GM23338 (cell line): ENCODE measurements around the gene ENDOV. TPM values are rescaled to one million over a fixed set of nuclear protein-coding genes. Genes with fewer than 3 reads are reported as not detected.

Experiments used
- ATAC-seq: fragments of 200-7000 bp; cut with Tn5 transposase; 3 replicates; pipeline ENCODE4 v1.9.1; 2020
- DNase-seq: peaks from one replicate; pipeline ENCODE4 v3.0.0-alpha.2; 2015; ENCODE audit warnings: low spot score
- H2AFZ ChIP-seq: fragments of 200-600 bp; sonication (generic); 2 replicates; pipeline ENCODE4 v1.8.0; 2016; ENCODE audit warnings: antibody characterized with exemption, mild to moderate bottlenecking, moderate library complexity
- H3F3A ChIP-seq: fragments of 200-600 bp; sonication (generic); replicated peaks from 2 replicates; pipeline ENCODE4 v1.8.0; 2017; ENCODE audit warnings: antibody characterized with exemption, mixed run types, low read depth
- H3K27ac ChIP-seq: fragments of 200-600 bp; sonication (generic); 2 replicates; pipeline ENCODE4 v1.6.1; 2016; ENCODE audit warnings: low read depth
- H3K27me3 ChIP-seq: fragments of 200-600 bp; sonication (generic); 2 replicates; pipeline ENCODE4 v1.8.0; 2016; ENCODE audit warnings: mild to moderate bottlenecking, mixed run types, moderate library complexity; ENCODE audit not compliant: insufficient read depth
- H3K36me3 ChIP-seq: fragments of 200-600 bp; sonication (generic); 2 replicates; pipeline ENCODE4 v1.8.0; 2016; ENCODE audit warnings: mild to moderate bottlenecking; ENCODE audit not compliant: insufficient read depth
- H3K4me1 ChIP-seq: fragments of 200-600 bp; sonication (generic); 2 replicates; pipeline ENCODE4 v1.8.0; 2016; ENCODE audit warnings: mild to moderate bottlenecking, moderate library complexity; ENCODE audit not compliant: insufficient read depth
- H3K4me2 ChIP-seq: fragments of 200-600 bp; sonication (generic); 2 replicates; pipeline ENCODE4 v1.7.1; 2017; ENCODE audit warnings: mixed run types
- H3K4me3 ChIP-seq: fragments of 200-600 bp; sonication (generic); 2 replicates; pipeline ENCODE4 v1.6.1; 2016; ENCODE audit warnings: mixed run types
- H3K79me2 ChIP-seq: fragments of 200-600 bp; sonication (generic); replicated peaks from 2 replicates; pipeline ENCODE4 v1.8.0; 2017; ENCODE audit warnings: mild to moderate bottlenecking; ENCODE audit not compliant: insufficient read depth
- H3K9me2 ChIP-seq: fragments of 200-600 bp; sonication (generic); 2 replicates; pipeline ENCODE4 v1.8.0; 2017; ENCODE audit not compliant: insufficient read depth
- H4K20me1 ChIP-seq: fragments of 200-600 bp; sonication (generic); replicated peaks from 2 replicates; pipeline ENCODE4 v1.8.0; 2017; ENCODE audit warnings: mild to moderate bottlenecking; ENCODE audit not compliant: insufficient read depth
- H3K27ac Mint-ChIP-seq: 2 replicates; pipeline ENCODE4 v1.8.0; 2020; ENCODE audit warnings: inconsistent platforms, mild to moderate bottlenecking, moderate library complexity, mixed read lengths
- H3K27me3 Mint-ChIP-seq: 3 replicates; pipeline ENCODE4 v1.8.0; 2022; ENCODE audit warnings: low read depth, mild to moderate bottlenecking, moderate library complexity, mixed read lengths, inconsistent platforms; ENCODE audit not compliant: insufficient read depth, poor library complexity
- H3K36me3 Mint-ChIP-seq: 3 replicates; pipeline ENCODE4 v1.8.0; 2021; ENCODE audit warnings: low read depth, mild to moderate bottlenecking, inconsistent platforms, moderate library complexity, mixed read lengths
- H3K4me1 Mint-ChIP-seq: 3 replicates; pipeline ENCODE4 v1.8.0; 2020; ENCODE audit warnings: mild to moderate bottlenecking, inconsistent platforms, mixed read lengths
- H3K4me3 Mint-ChIP-seq: 3 replicates; pipeline ENCODE4 v1.8.0; 2021; ENCODE audit warnings: moderate library complexity, mild to moderate bottlenecking, inconsistent platforms, mixed read lengths
- H3K9me3 Mint-ChIP-seq: 3 replicates; pipeline ENCODE4 v1.8.0; 2020; ENCODE audit warnings: moderate library complexity, mild to moderate bottlenecking, inconsistent platforms, mixed read lengths
- CTCF ChIP-seq, 2 experiments: fragments of 200-600 bp in 1 of 2; sonication (generic) in 1 of 2; conservative IDR thresholded peaks; 2 replicates each; pipeline versions ENCODE4 v1.5.1 to v1.6.1; 2016 to 2017; ENCODE audit warnings: antibody characterized with exemption in 2 of 2, low read depth in 2 of 2, mild to moderate bottlenecking in 2 of 2, moderate library complexity in 1 of 2
- NANOG ChIP-seq: IDR thresholded peaks from 2 replicates; pipeline ENCODE4 v1.6.1; 2016; ENCODE audit warnings: antibody characterized with exemption, borderline replicate concordance
- microRNA-seq: library from miRNA; unstranded; fragments of <30 nt; microRNA quantifications from one replicate; pipeline ENCODE4, GENCODE V29; 2017
- polyA plus RNA-seq: library from polyadenylated mRNA; unstranded; fragments of >200 nt; fragmentation: Nextera tagmentation; extraction: Ambion mirVana; gene quantifications from 2 replicates; pipeline ENCODE4 v1.2.1, GENCODE V29; 2016
- small RNA-seq: library from RNA; depleted of rRNA; stranded (forward); fragments of <200 nt; gene quantifications from one replicate; pipeline ENCODE3, GENCODE V24; 2014; ENCODE audit warnings: low replicate concordance
- total RNA-seq: library from RNA; depleted of rRNA; stranded (reverse); fragments of >200 nt; shearing (Covaris generic); gene quantifications from 2 replicates; pipeline ENCODE4 v1.2.3, GENCODE V29; 2014; rRNA removed
- TF ChIP-seq, protein P1 (sequence below): IDR thresholded peaks from one replicate; pipeline ENCODE4 v1.6.1; 2018; ENCODE audit warnings: antibody characterized with exemption; ENCODE audit not compliant: unreplicated experiment

The ENDOV gene
- total and polyA plus RNA-seq, 2 experiments from 2014 or later, result 11.5 to 16.1 TPM

- peaks cover under 1% of the 10 kb centered on the region; the same call in 1 of the 2 replicates for H3K27me3 ChIP-seq
Measured at GRCh38 chr17:80487511-80487910, 72.5 kb downstream of the ENDOV start.

More at GRCh38 chr17:80487511-80487910, 72.5 kb downstream of the ENDOV start:
- Histone ChIP-seq H4K20me1 (no peaks in the 10 kb centered on the region), H3K4me1 (no peaks in the 10 kb centered on the region), H3K79me2 (no peaks in the 10 kb centered on the region), H3K4me2 (no peak overlapping the region), H2AFZ (no peak overlapping the region), H3K9me2 (no peaks in the 10 kb centered on the region), H3K27ac (no peak overlapping the region), H3K4me3 (no peak overlapping the region), H3K36me3 (no peaks in the 10 kb centered on the region), H3F3A (no peaks in the 10 kb centered on the region)
- Mint-ChIP-seq H3K27me3 (peaks cover 30% of the 10 kb centered on the region), H3K4me1 (peaks cover 11% of the 10 kb centered on the region; the same call in 2 of the 3 replicates), H3K4me3 (no peak overlapping the region), H3K36me3 (no peaks in the 10 kb centered on the region), H3K27ac (no peak overlapping the region), H3K9me3 (no peaks in the 10 kb centered on the region; the same call in 2 of the 3 replicates)
- ATAC-seq, result no peak
- no peak for DNase-seq
- TF ChIP-seq, protein P1, sequence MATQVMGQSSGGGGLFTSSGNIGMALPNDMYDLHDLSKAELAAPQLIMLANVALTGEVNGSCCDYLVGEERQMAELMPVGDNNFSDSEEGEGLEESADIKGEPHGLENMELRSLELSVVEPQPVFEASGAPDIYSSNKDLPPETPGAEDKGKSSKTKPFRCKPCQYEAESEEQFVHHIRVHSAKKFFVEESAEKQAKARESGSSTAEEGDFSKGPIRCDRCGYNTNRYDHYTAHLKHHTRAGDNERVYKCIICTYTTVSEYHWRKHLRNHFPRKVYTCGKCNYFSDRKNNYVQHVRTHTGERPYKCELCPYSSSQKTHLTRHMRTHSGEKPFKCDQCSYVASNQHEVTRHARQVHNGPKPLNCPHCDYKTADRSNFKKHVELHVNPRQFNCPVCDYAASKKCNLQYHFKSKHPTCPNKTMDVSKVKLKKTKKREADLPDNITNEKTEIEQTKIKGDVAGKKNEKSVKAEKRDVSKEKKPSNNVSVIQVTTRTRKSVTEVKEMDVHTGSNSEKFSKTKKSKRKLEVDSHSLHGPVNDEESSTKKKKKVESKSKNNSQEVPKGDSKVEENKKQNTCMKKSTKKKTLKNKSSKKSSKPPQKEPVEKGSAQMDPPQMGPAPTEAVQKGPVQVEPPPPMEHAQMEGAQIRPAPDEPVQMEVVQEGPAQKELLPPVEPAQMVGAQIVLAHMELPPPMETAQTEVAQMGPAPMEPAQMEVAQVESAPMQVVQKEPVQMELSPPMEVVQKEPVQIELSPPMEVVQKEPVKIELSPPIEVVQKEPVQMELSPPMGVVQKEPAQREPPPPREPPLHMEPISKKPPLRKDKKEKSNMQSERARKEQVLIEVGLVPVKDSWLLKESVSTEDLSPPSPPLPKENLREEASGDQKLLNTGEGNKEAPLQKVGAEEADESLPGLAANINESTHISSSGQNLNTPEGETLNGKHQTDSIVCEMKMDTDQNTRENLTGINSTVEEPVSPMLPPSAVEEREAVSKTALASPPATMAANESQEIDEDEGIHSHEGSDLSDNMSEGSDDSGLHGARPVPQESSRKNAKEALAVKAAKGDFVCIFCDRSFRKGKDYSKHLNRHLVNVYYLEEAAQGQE, result no peak
- TF ChIP-seq NANOG (no peak), CTCF (conservative IDR thresholded peaks at IDR 0.05; ENCODE audit: low read depth in 2 of 2) (no peak)

Small RNAs within 50 kb of the gene (microRNA-seq; reads per million reads assigned to microRNA genes)
- gene MIR4730, result not detected

Small RNAs within 50 kb of the gene (small RNA-seq; reads per million reads assigned to genes)
- not detected for gene MIR4730

Other genes with a start within 250 kb of the ENDOV start
- 0.52 TPM in 1 of 2 replicates, not detected in the other for gene CARD14, start 245.1 kb upstream of the ENDOV start, total RNA-seq
- gene CARD14, start 245.1 kb upstream of the ENDOV start, polyA plus RNA-seq, result 0.08 TPM in 1 of 2 replicates, not detected in the other
- 9.6 and 26.9 TPM in 2 replicates for gene SGSH, start 194.8 kb upstream of the ENDOV start, total RNA-seq
- gene SGSH, start 194.8 kb upstream of the ENDOV start, polyA plus RNA-seq, result 17.5 and 18.6 TPM in 2 replicates
- gene SLC26A11, start 194.7 kb upstream of the ENDOV start, total RNA-seq, result 16.1 and 23.0 TPM in 2 replicates
- gene SLC26A11, start 194.7 kb upstream of the ENDOV start, polyA plus RNA-seq, result 10.8 and 10.9 TPM in 2 replicates
- 52.5 and 67.2 TPM in 2 replicates for gene RNF213, start 154.3 kb upstream of the ENDOV start, total RNA-seq
- gene RNF213, start 154.3 kb upstream of the ENDOV start, polyA plus RNA-seq, result 21.2 and 21.9 TPM in 2 replicates
- gene NPTX1, start 61.4 kb downstream of the ENDOV start, total RNA-seq, result 20.1 and 20.5 TPM in 2 replicates
- gene NPTX1, start 61.4 kb downstream of the ENDOV start, polyA plus RNA-seq, result 3.4 and 4.1 TPM in 2 replicates
- 33.0 and 38.0 TPM in 2 replicates for gene RPTOR, start 129.7 kb downstream of the ENDOV start, total RNA-seq
- 7.0 and 9.5 TPM in 2 replicates for gene RPTOR, start 129.7 kb downstream of the ENDOV start, polyA plus RNA-seq